Sciatic nerve (tissue), 2 donors: ENCODE measurements around the gene SHC3. TPM values are rescaled to one million over a fixed set of nuclear protein-coding genes. Genes with fewer than 3 reads are reported as not detected.
"Not testable (repeated sequence)": the region's sequence is repeated elsewhere in the genome, so short reads cannot be mapped to it uniquely, and the experiment has no call there.

Experiments used
- ATAC-seq: fragments of 200-7000 bp; cut with Tn5 transposase; one replicate; pipeline ENCODE4 v1.9.1; 2020; ENCODE audit warnings: mild to moderate bottlenecking, moderate library complexity
- DNase-seq: peaks from one replicate; pipeline ENCODE4 v3.0.0-alpha.2; 2020; ENCODE audit warnings: low spot score
- intact Hi-C: fragments of 100-400 bp; cut with DNase I; formaldehyde crosslinking; loops from one replicate; pipeline ENCODE4 v1.14.2; 2022
- total RNA-seq: library from RNA; stranded (reverse); fragmentation: NEBNext Ultra II Directional; extraction: Animal tissue kit (Norgen Biotek cat#: 25700); gene quantifications from one replicate; pipeline ENCODE4 v1.2.1, GENCODE V29; 2021
- donor health status: DM: no; HTN: no; CAD: no.
- donor health status: DM: no; HTN: no; CAD: no.

SHC3 gene
- 5.3 TPM for total RNA-seq

GRCh38 chr9:89177944-89178829 lies at the start of gene SHC3:
TSS of gene SHC3 (minus strand) at chr9:89178818. CDS start at chr9:89178460, 358 bp downstream.
- intact Hi-C loops: no loop called here

GRCh38 chr9:89225991-89226471 lies 47.4 kb upstream of the SHC3 start:
- ATAC-seq (peak; percentile 17), DNase-seq (no peak)
- intact Hi-C loops: no loop called here

More at GRCh38 chr9:89177944-89178829, at the start of gene SHC3:
- DNase-seq: no peak
- no peak for ATAC-seq

GRCh38 chr9:89225587-89225986 lies 47.0 kb upstream of the SHC3 start:
- DNase-seq: no peak
- ATAC-seq: no peak
- intact Hi-C loops: no loop called here

- DNase-seq (no peak), ATAC-seq (no peak)
- intact Hi-C loops: no loop called here
Measured at GRCh38 chr9:89225036-89225435, 46.4 kb upstream of the SHC3 start.

- intact Hi-C loops: no loop called here
- DNase-seq (no peak), ATAC-seq (no peak)
Measured at GRCh38 chr9:89224633-89225032, 46.0 kb upstream of the SHC3 start.

- ATAC-seq (no peak), DNase-seq (no peak)
- intact Hi-C loops: no loop called here
Measured at GRCh38 chr9:89223396-89223977, 44.9 kb upstream of the SHC3 start.

GRCh38 chr9:89219637-89220036 lies 41.0 kb upstream of the SHC3 start:
- intact Hi-C loops: no loop called here
- DNase-seq (no peak), ATAC-seq (no peak)

- DNase-seq (no peak), ATAC-seq (no peak)
- intact Hi-C loops: no loop called here
Measured at GRCh38 chr9:89218040-89218928, 39.7 kb upstream of the SHC3 start.

- DNase-seq (no peak), ATAC-seq (no peak)
Measured at GRCh38 chr9:89215342-89215741, 36.7 kb upstream of the SHC3 start.

GRCh38 chr9:89213396-89213880 lies 34.8 kb upstream of the SHC3 start:
- DNase-seq (no peak), ATAC-seq (no peak)
- intact Hi-C loops: no loop called here

More at GRCh38 chr9:89215342-89215741, 36.7 kb upstream of the SHC3 start:
- intact Hi-C loops: no loop called here

- intact Hi-C loops: no loop called here
- DNase-seq (no peak), ATAC-seq (no peak)
Measured at GRCh38 chr9:89212171-89212570, 33.6 kb upstream of the SHC3 start.

GRCh38 chr9:89209311-89209710 lies 30.7 kb upstream of the SHC3 start:
- DNase-seq, ATAC-seq, intact Hi-C loops: not testable (repeated sequence)

- intact Hi-C loops: no loop called here
- no peak for ATAC-seq
- DNase-seq: no peak
Measured at GRCh38 chr9:89207026-89207425, 28.4 kb upstream of the SHC3 start.

GRCh38 chr9:89204801-89205200 lies 26.2 kb upstream of the SHC3 start:
- intact Hi-C loops: no loop called here
- ATAC-seq (no peak), DNase-seq (no peak)

GRCh38 chr9:89195131-89195797 lies 16.6 kb upstream of the SHC3 start:
- intact Hi-C loops: no loop called here
- DNase-seq (no peak), ATAC-seq (no peak)

- no peak for DNase-seq
- intact Hi-C loops: no loop called here
- no peak for ATAC-seq
Measured at GRCh38 chr9:89194421-89195130, 16.0 kb upstream of the SHC3 start.

- intact Hi-C loops: no loop called here
- ATAC-seq: no peak
Measured at GRCh38 chr9:89191004-89191403, 12.4 kb upstream of the SHC3 start.

GRCh38 chr9:89189215-89189614 lies 10.6 kb upstream of the SHC3 start:
- ATAC-seq: no peak
- intact Hi-C loops: no loop called here
- DNase-seq: no peak

More at GRCh38 chr9:89191004-89191403, 12.4 kb upstream of the SHC3 start:
- DNase-seq: no peak
